Tracheal epithelial cell (primary cell): ENCODE results near the gene CHCHD4. TPM values are rescaled to one million over a fixed set of nuclear protein-coding genes. Genes with fewer than 3 reads are reported as not detected.

ENCODE experiments used
- total RNA-seq: library from RNA; depleted of rRNA; stranded (reverse); fragments of >200 nt; gene quantifications from 2 replicates; pipeline ENCODE4 v1.2.1, GENCODE V29; 2014

CHCHD4 gene
- total RNA-seq, result 15.9 and 28.1 TPM in 2 replicates

GRCh38 chr3:14124615-14125192 is at the start of gene CHCHD4, which contains the start of gene TMEM43:
CHCHD4 (minus strand) TSS chr3:14124870; CDS start chr3:14124676, 194 bp downstream.
TMEM43 (plus strand) TSS chr3:14125052; CDS start chr3:14125194, 142 bp downstream.

Other genes starting within 250 kb of the CHCHD4 start
- 8.1 and 28.0 TPM in 2 replicates for gene WNT7A, start 244.8 kb downstream of the CHCHD4 start, total RNA-seq
- 116 and 130 TPM in 2 replicates for gene TMEM43, start 182 bp upstream of the CHCHD4 start, total RNA-seq
- 27.7 and 29.6 TPM in 2 replicates for gene XPC, start 53.7 kb upstream of the CHCHD4 start, total RNA-seq
- gene LSM3, start 53.9 kb upstream of the CHCHD4 start, total RNA-seq, result 6.6 and 7.0 TPM in 2 replicates